Glomerular visceral epithelial cell (primary cell): ENCODE data around the gene CRAMP1.

Experiments
- DNase-seq: peaks from one replicate; pipeline ENCODE4 v3.0.0-alpha.2; 2016; ENCODE audit errors: extremely low spot score

Gene CRAMP1

GRCh38 chr16:1596516-1596915, 15.6 kb upstream of the CRAMP1 start:
- no peak for DNase-seq

GRCh38 chr16:1597154-1597553, 15.0 kb upstream of the CRAMP1 start:
- no peak for DNase-seq

DNA sequence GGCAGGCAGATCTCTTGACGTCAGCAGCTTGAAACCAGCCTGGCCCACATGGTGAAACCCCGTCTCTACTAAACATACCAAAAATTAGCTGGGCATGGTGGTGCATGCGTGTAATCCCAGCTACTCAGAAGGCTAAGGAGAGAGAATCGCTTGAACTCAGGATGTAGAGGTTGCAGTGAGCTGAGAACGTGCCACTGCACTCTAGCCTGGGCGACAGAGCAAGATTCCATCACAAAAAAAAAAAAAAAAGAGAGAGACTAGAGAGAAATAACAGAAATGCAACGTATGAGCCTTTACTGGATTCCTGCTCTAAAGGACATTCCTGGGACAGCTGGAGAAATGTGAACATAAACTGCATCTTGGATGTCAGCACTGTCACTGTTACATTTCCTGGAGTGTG, 11.1 kb upstream of the CRAMP1 start:
- no peak for DNase-seq

DNA sequence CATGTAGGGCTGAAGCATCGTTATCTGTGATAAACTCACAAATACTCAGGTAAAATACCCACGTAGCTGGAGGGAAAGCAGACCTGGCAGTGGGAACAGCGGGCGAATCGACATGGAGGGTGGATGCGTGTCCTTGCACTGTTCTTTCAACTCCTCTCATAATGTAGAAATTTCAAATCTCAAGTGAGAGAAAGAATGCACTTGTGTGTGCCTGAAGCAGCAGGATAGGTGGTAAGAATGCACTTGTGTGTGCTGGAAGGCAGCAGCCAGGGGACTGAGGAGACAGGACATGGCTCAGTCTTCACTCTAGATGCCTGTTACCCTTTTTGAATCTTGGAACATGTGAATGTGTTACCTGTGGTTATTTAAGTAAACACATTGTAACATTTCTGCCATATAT, 10.7 kb upstream of the CRAMP1 start:
- DNase-seq, result no peak

DNA sequence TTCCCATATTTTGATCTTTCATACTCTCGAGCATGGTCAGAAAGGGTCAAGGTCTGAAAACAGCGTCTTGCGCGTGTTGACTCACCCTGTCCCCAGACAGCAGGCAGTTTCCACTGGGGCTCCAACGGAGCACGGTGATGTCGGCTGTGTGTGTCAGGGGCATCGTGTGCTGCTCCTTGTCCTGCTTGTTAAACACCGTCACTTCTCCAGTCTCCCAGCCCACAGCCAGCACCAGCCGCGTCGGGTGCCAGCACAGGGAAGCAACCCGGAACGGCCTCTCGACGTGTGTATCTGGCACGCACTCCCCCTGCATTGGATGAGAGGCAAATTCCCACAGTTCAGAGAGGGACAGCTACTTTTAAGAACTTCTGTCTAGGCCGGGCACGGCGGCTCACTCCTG, 9.9 kb upstream of the CRAMP1 start:
- DNase-seq, result no peak

GRCh38 chr16:1606774-1607173, 5.4 kb upstream of the CRAMP1 start:
- no peak for DNase-seq

- no peak for DNase-seq
These were observed 4.2 kb upstream of the CRAMP1 start for GRCh38 chr16:1607971-1608370.

- peak; percentile 86 for DNase-seq
These were observed 1.9 kb upstream of the CRAMP1 start for GRCh38 chr16:1610071-1610898.

DNA sequence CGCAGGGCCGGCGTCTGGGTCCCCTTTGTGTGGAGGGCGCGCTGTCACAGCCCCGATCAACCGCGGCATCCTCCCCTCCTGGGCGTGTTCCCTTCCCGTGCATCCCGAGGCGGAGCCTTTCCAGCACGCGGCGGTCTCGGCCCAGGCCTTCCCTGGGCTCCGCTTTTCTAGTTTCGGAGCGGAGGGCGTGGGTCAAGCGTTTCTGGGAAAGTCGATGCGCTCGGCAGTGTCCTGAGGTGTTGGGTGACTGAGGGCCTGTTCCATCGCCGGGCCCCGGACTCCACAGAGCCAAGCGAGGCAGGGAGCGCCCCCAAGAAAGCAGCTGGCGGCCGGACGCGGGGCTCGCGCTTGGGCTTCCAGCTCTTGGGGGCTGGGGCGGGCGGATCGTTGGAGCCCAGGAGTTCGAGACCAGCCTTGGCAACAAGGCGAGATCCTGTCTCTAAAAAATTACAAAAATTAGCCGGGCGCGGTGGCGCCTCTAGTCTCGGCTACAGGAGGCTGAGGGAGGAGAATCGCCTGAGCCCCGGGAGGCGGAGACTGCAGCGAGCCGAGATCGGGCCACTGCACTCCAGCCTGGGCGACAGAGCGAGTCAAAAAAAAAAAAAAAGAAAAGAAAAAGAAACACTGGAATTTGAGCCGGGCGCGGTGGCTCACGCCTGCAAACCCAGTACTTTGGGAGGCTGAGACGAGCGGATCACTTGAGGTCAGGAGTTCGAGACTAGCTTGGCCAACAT, 1.1 kb upstream of the CRAMP1 start:
- no peak for DNase-seq

GRCh38 chr16:1613211-1613622, 1.1 kb downstream of the CRAMP1 start:
- no peak for DNase-seq

DNA sequence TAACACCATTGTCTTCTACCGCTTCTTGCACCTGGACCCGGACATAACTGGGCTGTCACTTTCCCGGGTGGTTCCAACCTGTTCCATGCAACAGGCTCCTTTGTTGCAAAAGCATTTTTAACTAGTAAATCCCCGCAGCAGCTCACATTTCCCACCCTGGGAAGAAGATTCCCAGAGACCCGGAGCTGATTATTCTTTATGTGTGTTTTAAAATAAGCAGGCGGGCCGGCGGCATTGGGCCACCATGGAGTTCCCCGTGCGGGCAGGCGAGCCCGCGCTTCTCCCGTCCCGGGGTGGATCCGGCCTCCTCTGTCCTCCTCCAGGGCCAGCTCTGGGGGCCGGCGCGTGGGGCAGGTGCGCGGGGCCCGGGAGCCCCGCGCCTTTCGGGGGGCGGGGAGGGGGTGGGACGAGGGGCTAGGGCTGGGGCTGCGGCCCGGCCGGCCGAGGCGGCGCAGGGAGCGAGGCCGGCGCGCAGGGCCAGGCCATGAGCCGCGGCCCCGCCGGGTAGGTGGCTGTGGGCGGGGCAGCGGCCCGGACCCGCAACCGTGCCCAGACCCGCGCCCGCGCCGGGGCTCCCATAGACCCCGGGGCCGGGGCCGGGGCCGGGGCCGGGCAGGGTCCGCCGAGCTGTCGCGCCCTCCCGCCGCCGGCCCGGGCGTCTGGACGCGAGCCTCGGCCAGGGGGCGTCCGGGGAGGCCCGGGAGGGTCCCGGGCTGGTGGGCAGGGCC, 1.7 kb downstream of the CRAMP1 start:
- peak; percentile 11 for DNase-seq

DNA sequence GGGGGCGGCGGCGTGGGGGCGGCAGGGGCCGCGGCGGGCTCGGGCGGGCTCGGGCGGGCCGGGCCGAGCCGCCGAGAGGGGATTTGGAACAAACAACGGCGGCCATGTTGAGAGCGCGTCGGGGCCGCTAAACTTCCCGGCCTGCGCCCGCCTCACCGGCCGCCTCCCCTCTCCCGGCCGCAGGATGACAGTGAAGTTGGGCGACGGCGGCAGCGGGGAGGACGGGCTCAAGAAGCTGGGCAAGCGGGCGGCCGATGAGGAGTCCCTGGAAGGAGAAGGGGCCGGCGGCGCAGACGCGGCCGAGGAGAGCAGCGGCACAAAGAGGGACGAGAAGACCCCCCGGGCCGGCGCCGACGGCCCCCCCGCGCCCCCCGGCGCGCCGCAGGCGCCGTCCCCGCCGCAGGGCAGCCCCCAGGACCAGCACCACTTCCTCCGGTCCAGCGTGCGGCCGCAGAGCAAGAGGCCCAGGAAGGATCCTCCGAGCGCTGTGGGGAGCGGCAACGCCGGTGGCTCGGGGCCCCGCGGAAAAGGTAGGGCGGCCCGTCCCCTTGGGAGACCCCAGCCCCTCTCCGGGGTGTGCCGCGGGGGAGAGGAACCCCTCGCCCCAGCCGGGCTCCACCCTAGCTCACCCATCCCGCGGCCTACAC, 2.4 kb downstream of the CRAMP1 start:
- DNase-seq, result peak; percentile 31

DNA sequence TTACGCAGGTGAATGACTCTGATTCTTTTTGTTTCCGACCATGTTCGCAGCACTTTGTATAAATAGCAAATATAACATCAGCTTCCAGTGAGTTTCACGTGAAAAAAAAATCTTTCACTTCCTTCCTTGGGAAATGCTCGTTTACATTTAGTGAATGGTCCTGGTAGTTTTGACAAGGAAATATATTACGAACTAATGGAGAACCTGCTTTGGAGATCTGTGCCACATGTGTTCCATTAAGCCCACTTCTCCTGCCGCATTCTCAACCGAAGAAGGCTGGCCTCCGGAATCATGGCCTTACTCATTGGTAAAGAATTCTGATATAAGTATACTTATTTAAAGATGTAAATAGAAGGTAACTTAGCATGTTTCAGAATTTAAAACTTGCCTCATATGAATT, 3.6 kb downstream of the CRAMP1 start:
- DNase-seq, result no peak

GRCh38 chr16:1619976-1620375, 7.8 kb downstream of the CRAMP1 start:
- no peak for DNase-seq

GRCh38 chr16:1620391-1620790, 8.2 kb downstream of the CRAMP1 start:
- no peak for DNase-seq

DNA sequence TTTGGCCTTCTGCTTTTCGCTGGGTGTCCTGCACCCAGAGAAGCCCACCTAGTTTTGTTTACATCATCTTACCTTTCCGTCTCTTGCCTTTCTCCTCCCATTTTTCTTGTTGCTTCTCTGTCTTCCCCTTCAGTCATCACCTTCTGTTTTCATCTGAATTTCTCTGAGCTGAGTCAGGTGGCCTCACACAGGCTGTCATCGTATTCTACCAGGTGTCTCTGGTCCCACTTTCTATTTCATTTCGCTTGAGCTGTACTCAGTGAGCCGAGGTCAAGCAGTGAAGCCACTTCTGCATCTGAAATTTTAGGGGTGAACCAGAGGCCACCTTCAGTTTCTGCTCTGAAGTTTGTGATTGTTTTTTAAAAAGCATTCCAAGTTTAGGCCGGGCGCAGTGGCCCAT, 9.7 kb downstream of the CRAMP1 start:
- DNase-seq, result no peak

DNA sequence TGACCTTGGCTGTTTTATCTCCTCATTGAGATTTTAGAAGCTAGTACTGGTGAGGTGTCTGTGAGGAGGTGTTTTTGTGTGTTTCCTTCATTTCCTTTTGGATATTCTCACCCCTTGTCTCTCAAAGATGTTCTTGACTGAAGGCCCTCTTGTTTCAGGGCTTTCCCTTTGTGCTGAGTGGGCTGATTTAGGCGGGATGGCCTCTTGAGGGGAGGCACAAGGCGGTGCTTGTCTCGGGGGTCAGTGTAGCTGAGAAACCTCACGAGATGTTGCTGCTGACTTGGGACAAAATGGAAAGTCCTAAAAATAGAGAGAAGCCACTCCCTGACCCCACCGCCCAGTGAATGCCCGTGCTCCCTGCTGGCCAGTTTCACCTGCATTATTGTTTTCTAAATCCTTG, 14.2 kb downstream of the CRAMP1 start:
- no peak for DNase-seq

DNA sequence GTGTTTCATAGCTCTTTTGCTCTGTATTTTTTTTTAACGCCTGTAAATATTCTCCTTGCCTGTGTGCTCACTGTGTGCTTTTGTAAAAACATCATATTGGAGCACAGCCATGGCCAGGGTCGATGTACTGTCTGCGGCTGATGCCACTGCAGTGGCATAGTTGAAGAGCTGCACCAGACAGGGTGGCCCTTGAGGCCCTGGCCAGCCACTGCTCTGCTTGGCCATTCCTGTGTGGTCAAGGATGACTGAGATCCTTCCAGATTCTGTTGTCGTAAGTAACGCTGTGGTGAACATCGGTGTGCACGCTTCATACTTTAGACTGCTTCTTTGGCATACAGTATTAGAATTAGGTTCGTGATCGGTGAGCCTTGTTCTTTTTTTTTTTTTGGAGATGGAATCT, 14.6 kb downstream of the CRAMP1 start:
- no peak for DNase-seq

DNA sequence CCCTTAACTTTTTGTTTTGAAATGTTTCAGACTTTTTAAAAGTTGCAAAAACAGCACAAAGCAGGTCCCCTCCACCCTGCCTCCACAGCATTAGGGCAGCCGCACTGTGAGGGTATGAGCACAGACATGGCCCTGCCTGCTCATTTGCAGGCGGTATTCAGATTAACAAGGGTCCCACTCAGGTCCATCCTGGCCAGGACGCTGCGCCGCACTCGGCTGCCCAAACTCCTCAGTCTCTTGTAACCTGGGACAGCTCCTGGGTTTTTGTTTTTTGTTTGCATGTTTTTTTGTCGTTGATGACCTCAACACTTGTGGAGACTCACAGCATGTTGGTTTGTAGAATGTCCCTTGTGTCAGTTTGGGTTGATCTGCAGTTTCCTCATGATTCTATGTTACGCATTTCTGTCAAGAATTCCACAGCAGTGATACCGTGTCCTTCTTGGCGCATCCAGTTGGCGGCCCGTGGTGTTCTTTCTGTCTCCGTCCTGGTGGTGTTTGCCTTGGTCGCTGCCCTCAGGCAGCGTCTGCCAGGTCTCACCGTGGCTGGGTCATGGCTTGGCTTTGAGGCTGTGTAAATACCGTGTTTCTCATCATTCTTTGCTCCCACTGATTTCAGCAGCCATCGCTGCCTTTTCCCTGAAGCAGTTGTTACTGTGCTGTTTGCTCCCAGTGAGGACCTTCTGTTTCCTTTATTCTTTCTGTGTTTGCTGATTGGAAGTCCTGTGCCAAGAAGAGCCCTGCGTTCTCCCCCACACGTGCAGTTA, 18.5 kb downstream of the CRAMP1 start:
- DNase-seq, result no peak

DNA sequence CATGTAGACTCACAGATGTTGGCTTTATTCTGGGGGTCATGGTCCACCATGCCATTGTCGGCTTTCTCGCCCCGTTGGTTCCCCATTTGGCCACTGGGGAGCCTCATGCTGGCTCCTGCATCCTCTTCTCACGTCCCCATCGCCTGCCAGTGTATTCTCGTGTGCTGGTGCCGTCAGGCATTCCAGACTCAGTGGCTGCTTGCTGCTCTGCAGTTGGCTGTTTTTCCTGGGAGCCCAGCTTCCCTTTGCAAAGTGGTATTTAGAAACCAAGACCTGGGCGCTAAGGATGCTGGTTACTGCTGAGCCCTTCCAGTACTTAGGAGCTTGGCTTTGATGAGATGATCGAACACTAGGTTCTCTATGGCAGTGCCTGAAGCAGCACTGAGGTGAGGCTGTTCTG, 19.1 kb downstream of the CRAMP1 start:
- no peak for DNase-seq

DNA sequence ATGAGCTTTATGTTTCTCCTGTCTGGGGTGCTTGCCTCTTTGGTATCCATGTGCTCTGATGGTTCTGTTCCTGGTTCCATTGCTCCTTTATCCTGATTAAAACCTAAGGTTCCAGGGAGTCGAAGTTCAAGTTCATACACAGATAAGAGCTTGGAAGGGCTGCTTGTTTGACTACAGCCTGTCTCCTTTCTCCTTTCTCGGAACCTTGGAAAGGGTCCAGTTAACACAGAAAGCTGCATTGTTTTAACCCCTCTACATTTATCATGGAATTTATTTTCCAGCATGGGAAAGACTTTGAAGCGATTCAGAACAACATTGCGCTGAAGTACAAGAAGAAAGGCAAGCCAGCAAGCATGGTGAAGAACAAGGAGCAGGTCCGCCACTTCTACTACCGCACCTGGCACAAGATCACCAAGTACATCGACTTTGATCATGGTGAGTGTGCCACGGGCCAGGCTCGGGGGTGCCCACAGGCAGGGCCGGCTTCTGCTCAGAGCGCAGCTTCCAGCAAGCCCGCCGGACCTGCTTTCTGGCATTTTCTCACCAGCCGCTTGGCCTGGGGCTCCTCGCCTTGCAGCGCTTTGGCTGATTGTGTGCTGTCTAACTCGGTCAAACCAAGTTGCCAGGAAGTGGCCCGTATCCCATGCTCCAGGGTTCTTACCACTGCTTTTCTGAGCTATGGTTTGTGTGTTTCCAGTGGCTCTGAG, 19.9 kb downstream of the CRAMP1 start:
- no peak for DNase-seq
